Vagina (tissue), 2 donors: ENCODE data around the gene ATG3.

Experiments
- POLR2A ChIP-seq, 2 donors: fragments of 450-650 bp; IDR thresholded peaks; one replicate each; pipeline ENCODE4 v1.6.1; 2017; ENCODE audit warnings: antibody characterized with exemption in 2 of 2, mild to moderate bottlenecking in 2 of 2, moderate library complexity in 2 of 2
- TF ChIP-seq, protein P1 (sequence below), 3 experiments: fragments of 450-650 bp in 2 of 3; fragments of 200-600 bp in 1 of 3; sonication (generic) in 1 of 3; IDR thresholded peaks; one replicate each; pipeline ENCODE4 v1.5.1; 2017 to 2019; ENCODE audit warnings: antibody characterized with exemption in 3 of 3, mild to moderate bottlenecking in 2 of 3, moderate library complexity in 2 of 3

DNA sequence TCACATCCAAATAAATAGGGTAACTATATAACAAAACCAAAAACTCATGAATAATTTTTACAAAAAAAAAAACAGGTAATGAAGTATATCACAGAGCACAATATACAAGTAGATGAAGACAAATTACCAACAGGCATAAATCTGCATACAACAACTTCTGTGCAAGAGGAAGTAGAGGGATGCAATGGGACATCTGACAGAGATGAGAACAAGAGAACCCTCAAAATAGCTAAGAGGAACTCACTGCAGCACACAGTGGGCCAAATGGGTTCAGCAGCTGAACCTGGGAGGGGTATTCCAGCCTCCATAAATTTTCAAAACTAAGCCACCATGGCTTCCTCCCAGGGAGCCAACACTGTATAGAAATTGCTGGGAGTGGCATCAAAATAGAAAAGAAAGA lies 52.9 kb downstream of the ATG3 start:
- TF ChIP-seq POLR2A (IDR thresholded peaks at IDR 0.05) = no peak
- TF ChIP-seq, protein P1, sequence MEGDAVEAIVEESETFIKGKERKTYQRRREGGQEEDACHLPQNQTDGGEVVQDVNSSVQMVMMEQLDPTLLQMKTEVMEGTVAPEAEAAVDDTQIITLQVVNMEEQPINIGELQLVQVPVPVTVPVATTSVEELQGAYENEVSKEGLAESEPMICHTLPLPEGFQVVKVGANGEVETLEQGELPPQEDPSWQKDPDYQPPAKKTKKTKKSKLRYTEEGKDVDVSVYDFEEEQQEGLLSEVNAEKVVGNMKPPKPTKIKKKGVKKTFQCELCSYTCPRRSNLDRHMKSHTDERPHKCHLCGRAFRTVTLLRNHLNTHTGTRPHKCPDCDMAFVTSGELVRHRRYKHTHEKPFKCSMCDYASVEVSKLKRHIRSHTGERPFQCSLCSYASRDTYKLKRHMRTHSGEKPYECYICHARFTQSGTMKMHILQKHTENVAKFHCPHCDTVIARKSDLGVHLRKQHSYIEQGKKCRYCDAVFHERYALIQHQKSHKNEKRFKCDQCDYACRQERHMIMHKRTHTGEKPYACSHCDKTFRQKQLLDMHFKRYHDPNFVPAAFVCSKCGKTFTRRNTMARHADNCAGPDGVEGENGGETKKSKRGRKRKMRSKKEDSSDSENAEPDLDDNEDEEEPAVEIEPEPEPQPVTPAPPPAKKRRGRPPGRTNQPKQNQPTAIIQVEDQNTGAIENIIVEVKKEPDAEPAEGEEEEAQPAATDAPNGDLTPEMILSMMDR (IDR thresholded peaks at IDR 0.05) = no peak
